SK-N-MC (cell line): ENCODE results near the gene NOD2.

Experiments used
- DNase-seq: peaks from one replicate; pipeline ENCODE4 v3.0.0-alpha.2; 2011; ENCODE audit warnings: low read depth, low spot score
- H3K27ac ChIP-seq: fragments of 200-600 bp; sonication (generic); 2 replicates; pipeline ENCODE4 v1.5.1; 2016; ENCODE audit warnings: mixed run types
- H3K36me3 ChIP-seq: fragments of 200-600 bp; sonication (generic); 2 replicates; pipeline ENCODE4 v1.6.1; 2017; ENCODE audit warnings: antibody characterized with exemption, low read length, mixed read lengths; ENCODE audit not compliant: insufficient read depth
- H3K4me3 ChIP-seq: fragments of 200-600 bp; sonication (generic); 2 replicates; pipeline ENCODE4 v1.5.1; 2016
- H3K9ac ChIP-seq: fragments of 200-600 bp; sonication (generic); 2 replicates; pipeline ENCODE4 v1.8.0; 2017; ENCODE audit warnings: mixed run types, mixed read lengths; ENCODE audit not compliant: insufficient read length
- H3K9me3 ChIP-seq: fragments of 200-600 bp; sonication (generic); 2 replicates; pipeline ENCODE4 v1.6.1; 2017; ENCODE audit warnings: low read depth, mild to moderate bottlenecking, antibody characterized with exemption, low read length, moderate library complexity, mixed read lengths
- EZH2 ChIP-seq: fragments of 200-600 bp; sonication (generic); IDR thresholded peaks from one replicate; pipeline ENCODE4 v1.6.1; 2017; ENCODE audit warnings: antibody characterized with exemption
- FOXP2 ChIP-seq: optimal IDR thresholded peaks from 2 replicates; pipeline ENCODE3; 2011; ENCODE audit warnings: mild to moderate bottlenecking, moderate library complexity; ENCODE audit not compliant: insufficient read depth; ENCODE audit errors: extremely low read length, control extremely low read depth
- POLR2AphosphoS5 ChIP-seq: IDR thresholded peaks from 2 replicates; pipeline ENCODE4 v1.6.1; 2012; ENCODE audit warnings: mild to moderate bottlenecking, low read depth, low read length, borderline replicate concordance

The NOD2 gene

GRCh38 chr16:50781518-50781917, 88.1 kb downstream of the NOD2 start:
- TF ChIP-seq FOXP2 = no peak
- no peak for TF ChIP-seq EZH2
- TF ChIP-seq POLR2AphosphoS5 = no peak
- Histone ChIP-seq H3K9me3 (no peaks in the 10 kb centered on the region), H3K4me3 (no peak overlapping the region), H3K9ac (no peak overlapping the region), H3K27ac (no peak overlapping the region), H3K36me3 (no peaks in the 10 kb centered on the region)
- DNase-seq = no peak
